ENCODE data around the gene HABP2. TPM values are rescaled to one million over a fixed set of nuclear protein-coding genes. Genes with fewer than 3 reads are reported as not detected.

Gene HABP2
- total RNA-seq, 1 experiment from 2014 or later, result not detected

DNA sequence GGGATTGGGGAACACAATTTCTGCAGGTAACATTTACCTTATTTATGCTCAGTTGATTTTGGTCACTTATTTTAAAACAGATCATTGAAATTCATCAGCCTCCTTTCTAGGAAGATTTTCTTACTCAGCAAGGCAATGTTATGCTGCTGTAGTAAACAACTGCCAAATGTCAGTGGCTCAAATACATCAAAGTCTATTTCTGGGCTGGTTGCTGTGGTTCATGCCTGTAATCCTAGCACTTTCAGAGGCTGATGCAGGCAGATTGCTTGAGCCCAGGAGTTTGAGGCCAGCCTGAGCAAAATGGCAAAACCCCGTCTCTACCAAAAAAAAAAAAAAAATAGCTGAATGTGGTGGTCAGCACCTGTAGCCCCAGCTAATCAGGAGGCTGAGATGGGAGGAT lies 25.9 kb downstream of the HABP2 start:
- Histone ChIP-seq H4K20me1 (ENCODE audit: control insufficient read depth, insufficient read depth, insufficient read length) (no peaks in the 10 kb centered on the region), H3K79me2 (ENCODE audit: insufficient read depth, low read length) (no peaks in the 10 kb centered on the region), H3K9me3 (ENCODE audit: control insufficient read depth, low read depth, low read length) (no peaks in the 10 kb centered on the region), H3K27ac (ENCODE audit: insufficient read length, low read depth, low read length) (no peak overlapping the region), H2AK5ac (ENCODE audit: insufficient read length, low read length) (no peak overlapping the region), H2BK15ac (ENCODE audit: low read depth, low read length) (no peak overlapping the region), H3K23me2 (ENCODE audit: insufficient read length, low read depth, low read length, poor library complexity, severe bottlenecking) (no peaks in the 10 kb centered on the region), H3K27me3 (ENCODE audit: insufficient read depth, low read length) (no peaks in the 10 kb centered on the region), H3K56ac (ENCODE audit: insufficient read length, low read depth, low read length) (no peak overlapping the region), H3K23ac (ENCODE audit: insufficient read length, low read depth, low read length) (no peak overlapping the region), H2AFZ (ENCODE audit: low read length) (no peak overlapping the region), H4K5ac (ENCODE audit: insufficient read length, low read depth, low read length) (no peak overlapping the region), H2BK120ac (ENCODE audit: low read depth, low read length, poor library complexity, severe bottlenecking) (no peak overlapping the region), H4K91ac (ENCODE audit: insufficient read length, low read depth, low read length) (no peak overlapping the region), H3T11ph (ENCODE audit: low read length) (no peak overlapping the region), H3K4me2 (ENCODE audit: insufficient read depth, insufficient read length, low read length) (no peak overlapping the region), H3K4ac (ENCODE audit: low read depth, low read length) (no peak overlapping the region), H3K79me1 (ENCODE audit: insufficient read depth, low read depth, low read length, poor library complexity, severe bottlenecking) (no peaks in the 10 kb centered on the region), H2BK12ac (ENCODE audit: insufficient read length, low read depth, low read length) (no peak overlapping the region), H2BK20ac (ENCODE audit: low read depth, low read length, poor library complexity, severe bottlenecking) (no peak overlapping the region), H3K4me1 (ENCODE audit: insufficient read depth, low read length) (0 out of 2 replicates have a peak, but pooled peaks cover 3% of the 10 kb centered on the region), H2BK5ac (ENCODE audit: insufficient read length, low read length) (no peak overlapping the region), H3K9ac (ENCODE audit: extremely low read depth, insufficient read length, low read length) (no peak overlapping the region), H3K18ac (ENCODE audit: insufficient read length, low read depth, low read length) (no peak overlapping the region), H4K8ac (replicated peaks; ENCODE audit: insufficient read length, low read depth, low read length) (no peak overlapping the region), H3K14ac (ENCODE audit: insufficient read depth, low read length) (no peak overlapping the region)
- Mint-ChIP-seq H3K9me3 (no peaks in the 10 kb centered on the region), H3K27ac (no peak overlapping the region), H3K4me3 (no peak overlapping the region), H3K4me1 (no peaks in the 10 kb centered on the region), H3K27me3 (ENCODE audit: low read depth) (peaks cover 87% of the 10 kb centered on the region), H3K36me3 (ENCODE audit: insufficient read depth in 1 of 3, low read depth in 3 of 3) (no peaks in the 10 kb centered on the region)
- no peak for DNase-seq
- no CpG with 5 or more reads among the region's 1 CpG for WGBS (ENCODE audit: extremely low coverage, insufficient read length, low lambda C conversion rate)
- TF ChIP-seq, protein P1, sequence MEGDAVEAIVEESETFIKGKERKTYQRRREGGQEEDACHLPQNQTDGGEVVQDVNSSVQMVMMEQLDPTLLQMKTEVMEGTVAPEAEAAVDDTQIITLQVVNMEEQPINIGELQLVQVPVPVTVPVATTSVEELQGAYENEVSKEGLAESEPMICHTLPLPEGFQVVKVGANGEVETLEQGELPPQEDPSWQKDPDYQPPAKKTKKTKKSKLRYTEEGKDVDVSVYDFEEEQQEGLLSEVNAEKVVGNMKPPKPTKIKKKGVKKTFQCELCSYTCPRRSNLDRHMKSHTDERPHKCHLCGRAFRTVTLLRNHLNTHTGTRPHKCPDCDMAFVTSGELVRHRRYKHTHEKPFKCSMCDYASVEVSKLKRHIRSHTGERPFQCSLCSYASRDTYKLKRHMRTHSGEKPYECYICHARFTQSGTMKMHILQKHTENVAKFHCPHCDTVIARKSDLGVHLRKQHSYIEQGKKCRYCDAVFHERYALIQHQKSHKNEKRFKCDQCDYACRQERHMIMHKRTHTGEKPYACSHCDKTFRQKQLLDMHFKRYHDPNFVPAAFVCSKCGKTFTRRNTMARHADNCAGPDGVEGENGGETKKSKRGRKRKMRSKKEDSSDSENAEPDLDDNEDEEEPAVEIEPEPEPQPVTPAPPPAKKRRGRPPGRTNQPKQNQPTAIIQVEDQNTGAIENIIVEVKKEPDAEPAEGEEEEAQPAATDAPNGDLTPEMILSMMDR (conservative IDR thresholded peaks at IDR 0.05), result no peak
